GM12875 (cell line): ENCODE data around the gene SNAP47.
A peak's percentile ranks its signal among the peaks of the same experiment; 100 is the strongest.

ENCODE experiments used
- H3K4me3 ChIP-seq: one replicate; pipeline ENCODE4 v1.5.1; 2011; ENCODE audit warnings: low read depth, low read length, control low read depth
- CTCF ChIP-seq: IDR thresholded peaks from 2 replicates; pipeline ENCODE4 v1.5.1; 2011; ENCODE audit warnings: low read depth, mild to moderate bottlenecking, control low read depth, inconsistent platforms, low read length, moderate library complexity, borderline replicate concordance; ENCODE audit not compliant: insufficient read depth

The SNAP47 gene

GRCh38 chr1:227733309-227733705 lies 1.9 kb upstream of the SNAP47 start:
- H3K4me3 ChIP-seq = no peak overlapping the region
- no peak for TF ChIP-seq CTCF

DNA sequence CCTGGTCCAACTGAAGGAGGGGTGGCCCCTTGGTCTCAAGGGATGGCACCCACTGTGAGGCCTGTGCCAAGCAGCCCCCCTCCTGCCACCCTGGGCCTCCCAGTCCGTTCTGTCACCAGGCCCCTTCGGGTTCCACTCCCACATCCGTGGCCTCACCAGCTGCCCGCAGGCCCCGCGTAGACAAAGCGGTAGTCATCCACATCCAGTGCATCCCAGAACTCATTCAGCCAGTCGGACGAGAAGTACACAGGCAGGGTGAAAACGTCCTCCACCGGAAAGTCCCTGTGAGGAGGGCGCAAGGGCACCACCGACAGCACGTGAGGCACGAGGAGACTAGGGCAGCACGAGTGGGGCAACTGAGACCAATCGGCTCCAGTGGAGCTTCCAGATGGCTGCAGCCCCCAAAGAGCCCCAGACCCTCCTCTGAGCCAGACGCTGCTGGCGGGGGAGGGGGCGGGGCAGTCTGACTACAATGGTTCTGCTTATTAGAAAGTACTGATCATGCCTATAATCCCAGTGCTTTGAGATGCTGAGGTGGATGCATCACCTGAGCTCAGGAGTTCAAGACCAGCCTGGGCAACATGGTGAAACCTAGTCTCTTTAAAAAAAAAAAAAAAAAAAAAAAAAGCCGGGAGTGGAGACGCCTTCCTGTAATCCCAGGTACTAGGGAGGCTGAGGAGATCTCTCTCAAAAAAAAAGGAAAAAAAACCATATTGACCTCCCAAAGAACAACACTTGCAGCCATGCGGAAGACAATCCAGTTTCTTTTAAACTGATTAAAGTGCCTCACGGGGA lies 1.3 kb upstream of the SNAP47 start:
- TF ChIP-seq CTCF = no peak

GRCh38 chr1:227734546-227734855 lies 734 bp upstream of the SNAP47 start:
- H3K4me3 ChIP-seq = peak overlapping the region; percentile 85
- TF ChIP-seq CTCF = no peak

More for the DNA sequence above, 1.3 kb upstream of the SNAP47 start:
- peak overlapping the region; percentile 85 for H3K4me3 ChIP-seq

GRCh38 chr1:227735539-227736285 lies 477 bp downstream of the SNAP47 start:
- TF ChIP-seq CTCF = no peak
- peak overlapping the region; percentile 85 for H3K4me3 ChIP-seq

GRCh38 chr1:227736814-227737432 lies 1.7 kb downstream of the SNAP47 start:
- no peak for TF ChIP-seq CTCF

DNA sequence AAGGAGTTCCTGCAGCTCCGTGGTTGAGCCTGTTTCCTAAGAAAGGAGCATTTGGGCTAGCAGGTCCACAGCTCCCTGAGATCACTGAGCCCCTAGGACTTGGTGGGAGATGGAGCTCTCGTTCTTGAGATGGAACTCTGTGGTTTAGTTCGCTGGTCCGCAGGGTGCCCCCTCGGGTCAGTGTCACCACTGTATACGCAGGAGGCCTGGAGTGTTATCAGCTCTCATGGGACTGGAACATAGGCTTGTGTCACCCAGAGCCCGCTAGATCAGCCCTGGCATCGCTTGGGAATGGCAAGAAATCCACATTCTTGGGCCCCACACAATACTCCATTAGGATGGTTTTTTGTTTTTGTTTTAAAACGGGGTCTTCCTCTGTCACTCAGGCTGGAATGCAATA lies 3.6 kb downstream of the SNAP47 start:
- TF ChIP-seq CTCF = no peak
- no peak overlapping the region for H3K4me3 ChIP-seq

More at GRCh38 chr1:227736814-227737432, 1.7 kb downstream of the SNAP47 start:
- no peak overlapping the region for H3K4me3 ChIP-seq
